ENCODE measurements around the gene DNASE1L2.
A peak's percentile ranks its signal among the peaks of the same experiment; 100 is the strongest.
"Not testable (repeated sequence)": the region's sequence is repeated elsewhere in the genome, so short reads cannot be mapped to it uniquely, and the experiment has no call there.

Gene DNASE1L2

DNA sequence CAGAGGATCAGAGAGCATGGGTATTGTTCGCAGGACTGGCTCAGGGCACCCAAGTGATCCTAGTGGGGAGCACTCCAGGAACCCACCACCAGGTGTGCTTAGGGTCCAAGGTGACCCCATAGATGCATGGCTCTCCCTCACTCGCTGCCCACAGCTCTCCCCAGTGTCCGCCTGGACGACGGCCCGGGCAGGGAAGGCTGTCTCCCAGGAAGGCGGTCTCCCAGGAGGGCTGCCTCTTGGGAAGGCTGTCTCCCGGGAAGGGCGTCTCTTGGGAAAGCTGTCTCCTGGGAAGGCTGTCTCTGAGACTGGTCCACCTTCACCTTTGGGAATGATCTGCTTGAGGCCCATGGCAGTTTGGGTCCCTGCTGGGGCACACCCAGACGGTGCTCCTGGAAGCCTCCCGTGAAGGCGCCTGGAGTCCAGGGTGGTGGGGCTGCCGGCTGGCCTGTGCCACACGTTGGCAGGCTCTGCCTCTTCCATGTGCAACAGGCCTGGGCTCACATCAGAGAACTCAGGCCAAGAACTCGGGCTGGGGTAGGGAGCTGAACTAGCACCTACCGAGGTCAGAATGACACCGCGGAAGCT, 10.1 kb downstream of the DNASE1L2 start:
- H3K4me3 ChIP-seq (ENCODE audit: low read length) = no peak overlapping the region
- peaks cover 6% of the 10 kb centered on the region for H3K4me1 ChIP-seq (ENCODE audit: control insufficient read depth, insufficient read depth, low read length)
- H3K4me2 ChIP-seq (ENCODE audit: low read length) = no peak overlapping the region
- H3K36me3 ChIP-seq (ENCODE audit: insufficient read depth, low read length) = peaks cover 47% of the 10 kb centered on the region
- no peak overlapping the region for H3K9ac ChIP-seq (ENCODE audit: low read depth, low read length)
- no peaks in the 10 kb centered on the region for H3K27me3 ChIP-seq (ENCODE audit: control insufficient read depth, insufficient read depth, low read length)
- H3K9me3 ChIP-seq (replicated peaks; ENCODE audit: low read length) = no peaks in the 10 kb centered on the region

DNA sequence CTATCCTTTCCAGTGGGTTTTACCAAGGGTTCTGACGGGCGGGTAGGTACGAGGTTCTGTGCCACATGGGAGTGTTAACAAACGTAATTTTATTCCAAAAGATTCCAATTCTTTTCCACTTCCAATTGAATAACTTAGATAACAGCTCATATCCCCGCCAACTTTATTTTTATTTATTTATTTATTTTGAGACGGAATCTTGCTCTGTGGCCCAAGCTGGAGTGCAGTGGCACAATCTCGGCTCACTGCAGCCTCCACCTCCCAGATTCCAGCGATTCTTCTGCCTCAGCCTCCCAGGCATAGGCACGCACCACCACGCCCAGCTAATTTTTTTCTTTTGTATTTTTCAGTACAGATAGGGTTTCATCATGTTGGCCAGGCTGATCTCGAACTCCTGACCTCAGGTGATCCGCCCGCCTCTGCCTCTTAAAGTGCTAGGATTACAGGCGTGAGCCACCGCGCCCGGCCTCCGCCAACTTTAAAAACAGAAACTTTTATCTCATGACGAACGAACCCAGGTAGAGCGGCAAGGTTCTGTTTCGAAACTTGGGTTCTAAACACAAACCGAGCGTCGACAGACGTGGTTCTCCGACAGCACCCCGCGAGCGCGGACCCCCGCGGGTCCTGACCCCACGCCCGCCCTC, 14.5 kb downstream of the DNASE1L2 start:
- peaks cover 37% of the 10 kb centered on the region for H3K36me3 ChIP-seq (ENCODE audit: insufficient read depth, low read length)

DNA sequence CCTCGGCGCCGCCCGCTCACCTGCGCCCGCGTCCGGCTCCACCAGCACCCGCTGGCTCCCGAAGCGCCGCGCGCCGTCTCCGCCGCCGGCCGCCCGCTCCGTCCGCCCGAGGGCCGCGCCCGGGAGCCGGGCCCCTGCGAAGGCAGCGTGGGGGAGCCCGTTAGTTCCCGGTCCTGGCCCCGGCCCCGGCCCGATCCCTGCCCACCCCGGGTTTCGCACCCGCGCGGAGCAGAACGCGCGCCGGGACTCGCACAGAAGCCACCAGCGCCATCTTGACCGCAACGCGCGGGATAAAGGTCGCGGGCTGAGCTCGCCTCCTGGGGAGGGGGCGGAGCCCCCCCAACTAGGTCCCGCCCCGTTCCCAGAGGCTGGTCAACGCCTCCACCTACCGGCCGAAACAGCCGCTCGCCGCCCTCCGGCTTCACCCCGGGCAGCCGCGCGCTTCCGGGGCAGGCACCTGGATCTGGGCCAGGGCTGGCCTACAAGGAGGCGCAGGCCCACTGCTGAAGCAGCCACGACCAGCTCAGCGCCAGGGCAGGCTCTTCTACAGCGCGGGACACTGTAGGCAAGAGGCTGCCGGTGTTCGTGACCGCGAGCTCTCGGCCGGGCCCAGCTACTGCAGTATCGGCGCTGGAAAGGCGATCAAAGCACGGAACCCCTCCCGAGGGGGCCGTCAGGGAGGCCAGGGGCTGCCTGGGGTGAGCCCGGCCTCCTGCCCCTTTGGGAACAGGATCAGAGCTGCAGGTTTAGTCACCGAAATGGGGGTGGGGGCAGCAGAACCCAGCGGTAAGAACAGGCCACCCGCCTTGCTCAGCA, 15.3 kb downstream of the DNASE1L2 start, which contains the start of gene ECI1:
Gene ECI1, minus strand, starts transcription at position 292 of the 816 bp plus-strand sequence. Its CDS starts 21 bp downstream, at position 271.
- H3K4me3 ChIP-seq (ENCODE audit: low read length) = peak within 1 kb of the TSS; percentile 76
- H3K36me3 ChIP-seq (ENCODE audit: insufficient read depth, low read length) = peaks cover 37% of the 10 kb centered on the region
- no peaks in the 10 kb centered on the region for H3K9me3 ChIP-seq (replicated peaks; ENCODE audit: low read length)
- no peaks in the 10 kb centered on the region for H3K27me3 ChIP-seq (ENCODE audit: control insufficient read depth, insufficient read depth, low read length)
- H3K4me1 ChIP-seq (ENCODE audit: control insufficient read depth, insufficient read depth, low read length) = peaks cover 19% of the 10 kb centered on the region
- H3K9ac ChIP-seq (ENCODE audit: low read depth, low read length) = peak within 1 kb of the TSS; percentile 81
- peak within 1 kb of the TSS; percentile 75 for H3K4me2 ChIP-seq (ENCODE audit: low read length)

More for the DNA sequence above, 14.5 kb downstream of the DNASE1L2 start:
- H3K4me1 ChIP-seq (ENCODE audit: control insufficient read depth, insufficient read depth, low read length) = peaks cover 13% of the 10 kb centered on the region
- peak overlapping the region; percentile 81 for H3K9ac ChIP-seq (ENCODE audit: low read depth, low read length)
- H3K27me3 ChIP-seq (ENCODE audit: control insufficient read depth, insufficient read depth, low read length) = no peaks in the 10 kb centered on the region
- H3K4me2 ChIP-seq (ENCODE audit: low read length) = peak overlapping the region; percentile 75
- H3K9me3 ChIP-seq (replicated peaks; ENCODE audit: low read length) = no peaks in the 10 kb centered on the region
- peak overlapping the region; percentile 76 for H3K4me3 ChIP-seq (ENCODE audit: low read length)

DNA sequence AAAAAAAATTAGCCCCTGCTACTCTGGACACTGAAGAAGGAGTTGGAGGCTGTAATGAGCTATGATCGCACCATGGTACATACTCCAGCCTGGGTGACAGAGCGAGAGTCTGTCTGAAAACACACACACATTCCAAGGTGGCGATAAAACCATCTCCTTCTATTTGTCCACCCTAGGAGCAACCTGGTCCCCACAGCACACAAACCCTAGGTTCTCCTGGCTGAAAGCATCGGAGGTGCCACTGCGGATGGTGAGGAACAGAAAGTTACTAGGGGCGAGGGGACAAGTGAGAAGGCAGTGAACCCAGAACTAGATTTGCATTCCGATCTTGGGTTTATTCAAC, 16.5 kb downstream of the DNASE1L2 start:
- Histone ChIP-seq H3K4me3 (ENCODE audit: low read length) (no peak overlapping the region), H3K36me3 (ENCODE audit: insufficient read depth, low read length) (peaks cover 47% of the 10 kb centered on the region), H3K4me2 (ENCODE audit: low read length) (no peak overlapping the region), H3K9me3 (replicated peaks; ENCODE audit: low read length) (no peaks in the 10 kb centered on the region), H3K9ac (ENCODE audit: low read depth, low read length) (no peak overlapping the region), H3K4me1 (ENCODE audit: control insufficient read depth, insufficient read depth, low read length) (peaks cover 21% of the 10 kb centered on the region), H3K27me3 (ENCODE audit: control insufficient read depth, insufficient read depth, low read length) (no peaks in the 10 kb centered on the region)

DNA sequence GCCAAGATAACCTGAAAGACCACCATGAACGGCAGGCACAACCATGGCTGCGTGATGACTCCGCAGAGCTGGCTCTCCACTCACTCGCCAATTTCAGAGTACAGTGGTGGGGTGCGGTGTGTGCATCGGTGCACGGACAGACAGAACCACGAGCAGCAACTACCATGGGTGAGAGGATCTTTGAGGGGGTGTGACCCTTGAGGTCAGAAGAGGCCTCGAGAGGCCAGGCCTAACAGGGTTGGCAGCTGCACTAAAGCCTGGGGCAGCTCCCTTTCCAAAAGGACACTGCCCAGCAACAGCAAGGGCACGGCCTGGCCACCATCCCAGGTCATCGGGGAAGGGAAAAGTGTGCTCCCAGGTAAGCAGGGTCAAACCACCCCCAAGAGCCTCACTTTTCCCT, 17.0 kb downstream of the DNASE1L2 start:
- Histone ChIP-seq H3K27me3 (ENCODE audit: control insufficient read depth, insufficient read depth, low read length) (no peaks in the 10 kb centered on the region), H3K4me1 (ENCODE audit: control insufficient read depth, insufficient read depth, low read length) (peaks cover 21% of the 10 kb centered on the region), H3K9ac (ENCODE audit: low read depth, low read length) (no peak overlapping the region), H3K4me2 (ENCODE audit: low read length) (no peak overlapping the region), H3K36me3 (ENCODE audit: insufficient read depth, low read length) (peaks cover 52% of the 10 kb centered on the region), H3K9me3 (replicated peaks; ENCODE audit: low read length) (no peaks in the 10 kb centered on the region), H3K4me3 (ENCODE audit: low read length) (no peak overlapping the region)

DNA sequence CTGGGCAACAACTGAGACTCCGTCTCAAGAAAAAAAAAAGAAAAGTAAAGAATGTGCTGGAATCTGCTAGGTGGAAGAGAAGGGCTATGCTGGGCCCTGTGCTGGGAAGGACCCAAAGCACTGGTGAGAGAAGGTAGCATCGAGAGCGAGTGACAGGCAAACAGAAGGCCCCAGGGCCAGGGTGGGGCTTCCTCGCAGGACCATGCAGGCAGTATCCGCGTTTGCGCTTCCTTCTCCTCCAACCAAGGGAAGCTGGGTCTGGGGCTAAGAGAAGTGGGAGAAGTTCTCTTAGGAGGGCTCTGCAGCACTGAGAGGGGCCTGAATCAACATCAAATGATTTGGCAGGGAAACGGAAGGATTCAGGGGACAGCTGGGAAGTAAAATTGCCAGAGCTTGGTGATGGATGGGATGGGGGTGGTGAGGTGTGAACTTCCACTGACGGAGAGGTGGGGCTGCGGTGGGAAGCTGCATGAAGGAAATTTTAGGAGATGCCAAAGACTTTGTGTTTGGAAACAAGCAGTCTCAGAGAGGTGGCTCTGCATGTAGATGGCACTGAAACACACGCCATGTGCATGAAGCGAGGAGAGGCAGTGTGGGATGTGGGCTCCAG, 20.4 kb downstream of the DNASE1L2 start:
- peaks cover 14% of the 10 kb centered on the region for H3K4me1 ChIP-seq (ENCODE audit: control insufficient read depth, insufficient read depth, low read length)
- no peak overlapping the region for H3K4me2 ChIP-seq (ENCODE audit: low read length)
- H3K4me3 ChIP-seq (ENCODE audit: low read length) = no peak overlapping the region
- no peak overlapping the region for H3K9ac ChIP-seq (ENCODE audit: low read depth, low read length)
- peaks cover 72% of the 10 kb centered on the region for H3K36me3 ChIP-seq (ENCODE audit: insufficient read depth, low read length)
- H3K9me3 ChIP-seq (replicated peaks; ENCODE audit: low read length) = no peaks in the 10 kb centered on the region
- H3K27me3 ChIP-seq (ENCODE audit: control insufficient read depth, insufficient read depth, low read length) = no peaks in the 10 kb centered on the region

DNA sequence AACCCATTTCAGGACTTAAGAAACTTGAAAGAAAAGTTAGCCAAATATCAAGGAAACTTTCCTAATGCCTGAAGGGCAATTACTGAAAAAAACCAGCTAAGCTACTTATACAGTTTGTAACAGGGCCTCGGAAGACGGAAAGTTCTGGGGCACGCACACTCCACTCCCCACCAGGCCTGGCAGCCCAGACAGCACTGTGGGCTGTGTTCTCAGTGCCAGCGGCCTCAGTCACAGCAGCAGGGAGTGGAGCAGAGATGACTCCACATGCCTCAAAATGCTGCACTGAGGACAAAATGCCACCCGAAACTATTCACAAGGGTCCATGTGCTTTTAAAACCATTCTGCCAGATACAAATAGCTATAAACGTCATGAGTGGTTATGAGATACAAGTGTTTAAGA, 21.5 kb downstream of the DNASE1L2 start:
- H3K9me3 ChIP-seq (replicated peaks; ENCODE audit: low read length) = no peaks in the 10 kb centered on the region
- H3K4me3 ChIP-seq (ENCODE audit: low read length) = no peak overlapping the region
- H3K27me3 ChIP-seq (ENCODE audit: control insufficient read depth, insufficient read depth, low read length) = no peaks in the 10 kb centered on the region
- peaks cover 8% of the 10 kb centered on the region for H3K4me1 ChIP-seq (ENCODE audit: control insufficient read depth, insufficient read depth, low read length)
- H3K4me2 ChIP-seq (ENCODE audit: low read length) = no peak overlapping the region
- peaks cover 77% of the 10 kb centered on the region for H3K36me3 ChIP-seq (ENCODE audit: insufficient read depth, low read length)
- no peak overlapping the region for H3K9ac ChIP-seq (ENCODE audit: low read depth, low read length)

DNA sequence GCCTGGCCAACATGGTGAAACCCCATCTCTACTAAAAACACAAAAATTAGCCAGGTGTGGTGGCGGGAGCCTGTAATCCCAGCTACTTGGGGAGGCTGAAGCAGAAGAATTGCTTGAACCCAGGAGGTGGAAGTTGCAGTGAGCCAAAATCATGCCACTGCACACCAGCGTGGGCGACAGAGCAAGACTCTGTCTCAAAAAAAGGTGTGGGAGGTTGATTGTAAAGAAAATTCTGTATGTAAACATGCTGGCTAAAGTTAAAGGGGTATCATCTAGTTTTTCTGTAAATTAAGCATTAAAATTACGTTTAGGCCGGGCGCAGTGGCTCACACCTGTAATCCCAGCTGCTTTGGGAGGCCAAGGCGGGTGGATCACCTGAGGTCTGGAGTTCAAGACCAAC, 22.3 kb downstream of the DNASE1L2 start:
- H3K27me3 ChIP-seq (ENCODE audit: control insufficient read depth, insufficient read depth, low read length); H3K9me3 ChIP-seq (replicated peaks; ENCODE audit: low read length); H3K9ac ChIP-seq (ENCODE audit: low read depth, low read length); H3K4me3 ChIP-seq (ENCODE audit: low read length); H3K4me2 ChIP-seq (ENCODE audit: low read length): not testable (repeated sequence)
- H3K36me3 ChIP-seq (ENCODE audit: insufficient read depth, low read length) = peaks cover 81% of the 10 kb centered on the region
- H3K4me1 ChIP-seq (ENCODE audit: control insufficient read depth, insufficient read depth, low read length) = peaks cover 11% of the 10 kb centered on the region

DNA sequence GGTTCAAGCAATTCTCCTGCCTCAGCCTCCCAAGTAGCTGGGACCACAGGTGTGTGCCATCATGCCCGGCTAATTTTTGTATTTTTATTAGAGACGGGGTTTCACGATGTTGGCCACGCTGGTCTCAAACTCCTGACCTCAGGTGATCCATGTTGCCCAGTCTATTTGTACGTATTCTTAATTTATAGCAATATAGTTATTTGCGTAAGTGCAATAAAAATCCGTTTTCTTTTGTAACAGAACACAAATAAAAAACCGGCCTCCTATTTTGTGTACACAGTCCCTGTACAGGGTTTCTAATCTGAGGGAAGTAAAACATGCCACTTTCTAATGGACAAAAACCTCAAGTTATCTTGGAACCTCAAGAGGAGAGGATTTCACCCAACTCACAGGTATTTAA, 24.0 kb downstream of the DNASE1L2 start:
- Histone ChIP-seq H3K27me3 (ENCODE audit: control insufficient read depth, insufficient read depth, low read length) (no peaks in the 10 kb centered on the region), H3K4me2 (ENCODE audit: low read length) (no peak overlapping the region), H3K4me3 (ENCODE audit: low read length) (no peak overlapping the region), H3K36me3 (ENCODE audit: insufficient read depth, low read length) (peaks cover 87% of the 10 kb centered on the region), H3K9ac (ENCODE audit: low read depth, low read length) (no peak overlapping the region), H3K9me3 (replicated peaks; ENCODE audit: low read length) (no peaks in the 10 kb centered on the region), H3K4me1 (ENCODE audit: control insufficient read depth, insufficient read depth, low read length) (peaks cover 25% of the 10 kb centered on the region)

DNA sequence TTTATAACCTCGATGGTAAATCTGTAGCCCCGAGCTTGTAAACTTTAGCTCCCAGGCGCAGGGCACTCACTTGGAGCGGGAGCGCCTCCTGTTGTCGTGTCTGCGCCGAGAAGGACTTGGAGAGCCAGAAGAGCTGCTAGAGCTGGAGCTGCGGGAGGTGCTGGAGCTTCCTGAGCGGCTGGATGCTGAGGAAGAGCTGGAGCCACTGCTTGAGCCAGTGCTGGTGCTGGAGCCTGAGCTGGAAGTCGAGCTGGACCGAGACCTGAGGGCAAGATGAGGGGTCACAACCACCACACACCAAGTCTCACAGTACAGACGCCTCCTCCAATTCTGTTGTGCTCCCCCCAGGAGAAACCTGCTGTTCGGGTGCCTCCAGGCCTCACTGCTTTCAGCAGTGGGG, 26.8 kb downstream of the DNASE1L2 start:
- Histone ChIP-seq H3K36me3 (ENCODE audit: insufficient read depth, low read length) (peaks cover 63% of the 10 kb centered on the region), H3K4me1 (ENCODE audit: control insufficient read depth, insufficient read depth, low read length) (peaks cover 24% of the 10 kb centered on the region)
- not testable (repeated sequence) for H3K4me2 ChIP-seq (ENCODE audit: low read length); H3K27me3 ChIP-seq (ENCODE audit: control insufficient read depth, insufficient read depth, low read length); H3K9ac ChIP-seq (ENCODE audit: low read depth, low read length); H3K4me3 ChIP-seq (ENCODE audit: low read length); H3K9me3 ChIP-seq (replicated peaks; ENCODE audit: low read length)

DNA sequence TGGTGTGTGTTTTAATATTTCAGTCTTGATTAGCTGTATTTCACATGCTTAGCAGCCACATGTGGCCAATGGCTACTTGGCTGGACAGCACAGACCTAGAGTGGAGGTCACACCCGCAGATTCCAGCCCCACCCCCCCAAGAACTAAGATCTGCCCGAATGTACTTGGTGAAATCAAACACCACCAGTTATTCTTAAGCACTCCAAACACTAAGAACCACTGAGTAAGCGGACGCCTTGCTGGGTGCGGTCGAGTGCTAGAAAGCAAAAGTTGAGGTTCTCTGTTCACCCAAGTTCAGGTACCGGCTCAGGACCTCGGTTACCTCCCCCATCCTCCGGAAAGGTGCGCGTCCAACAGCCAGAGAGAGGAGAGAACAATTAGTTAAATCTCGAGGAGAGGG, 30.6 kb downstream of the DNASE1L2 start:
- Histone ChIP-seq H3K36me3 (ENCODE audit: insufficient read depth, low read length) (peaks cover 34% of the 10 kb centered on the region), H3K9ac (ENCODE audit: low read depth, low read length) (peak overlapping the region; percentile 82), H3K4me1 (ENCODE audit: control insufficient read depth, insufficient read depth, low read length) (peaks cover 35% of the 10 kb centered on the region), H3K4me2 (ENCODE audit: low read length) (peak overlapping the region; percentile 79), H3K4me3 (ENCODE audit: low read length) (peak overlapping the region; percentile 80)
- not testable (repeated sequence) for H3K27me3 ChIP-seq (ENCODE audit: control insufficient read depth, insufficient read depth, low read length); H3K9me3 ChIP-seq (replicated peaks; ENCODE audit: low read length)
